Fibroblast of mammary gland (primary cell): ENCODE measurements around the gene ZNF445.

Experiments used
- DNase-seq: peaks from one replicate; pipeline ENCODE4 v3.0.0-alpha.2; 2010; ENCODE audit warnings: low read depth
- H3K4me3 ChIP-seq: 2 replicates; pipeline ENCODE4 v1.5.1; 2011; ENCODE audit warnings: low read depth, mild to moderate bottlenecking, low read length, moderate library complexity; ENCODE audit not compliant: control insufficient read depth
- TF ChIP-seq, protein P1 (sequence below): conservative IDR thresholded peaks from 2 replicates; pipeline ENCODE4 v1.5.1; 2011; ENCODE audit warnings: low read depth, low read length, inconsistent platforms; ENCODE audit not compliant: control insufficient read depth, insufficient read depth

ZNF445 gene

DNA sequence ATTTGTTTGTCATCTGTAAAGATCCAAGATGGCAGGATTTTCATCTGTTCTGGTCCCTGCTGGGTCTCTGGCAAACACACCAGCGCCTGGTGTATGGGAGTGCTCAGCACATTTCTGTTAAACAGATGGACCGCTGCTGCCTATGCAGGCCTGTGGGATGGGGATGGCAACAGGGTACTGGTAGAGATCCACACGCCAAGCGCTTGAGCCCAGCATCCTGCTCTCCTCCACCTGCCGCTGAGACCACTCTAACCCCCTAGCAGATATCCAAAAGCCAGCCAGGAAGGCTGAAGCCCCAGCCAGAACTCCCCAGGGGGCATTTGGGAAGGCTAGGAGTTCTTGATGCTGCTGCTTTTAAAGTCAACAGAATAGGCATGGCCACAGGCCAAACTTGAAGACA lies 31.7 kb downstream of the ZNF445 start:
- DNase-seq, result no peak
- no peak overlapping the region for H3K4me3 ChIP-seq
- TF ChIP-seq, protein P1, sequence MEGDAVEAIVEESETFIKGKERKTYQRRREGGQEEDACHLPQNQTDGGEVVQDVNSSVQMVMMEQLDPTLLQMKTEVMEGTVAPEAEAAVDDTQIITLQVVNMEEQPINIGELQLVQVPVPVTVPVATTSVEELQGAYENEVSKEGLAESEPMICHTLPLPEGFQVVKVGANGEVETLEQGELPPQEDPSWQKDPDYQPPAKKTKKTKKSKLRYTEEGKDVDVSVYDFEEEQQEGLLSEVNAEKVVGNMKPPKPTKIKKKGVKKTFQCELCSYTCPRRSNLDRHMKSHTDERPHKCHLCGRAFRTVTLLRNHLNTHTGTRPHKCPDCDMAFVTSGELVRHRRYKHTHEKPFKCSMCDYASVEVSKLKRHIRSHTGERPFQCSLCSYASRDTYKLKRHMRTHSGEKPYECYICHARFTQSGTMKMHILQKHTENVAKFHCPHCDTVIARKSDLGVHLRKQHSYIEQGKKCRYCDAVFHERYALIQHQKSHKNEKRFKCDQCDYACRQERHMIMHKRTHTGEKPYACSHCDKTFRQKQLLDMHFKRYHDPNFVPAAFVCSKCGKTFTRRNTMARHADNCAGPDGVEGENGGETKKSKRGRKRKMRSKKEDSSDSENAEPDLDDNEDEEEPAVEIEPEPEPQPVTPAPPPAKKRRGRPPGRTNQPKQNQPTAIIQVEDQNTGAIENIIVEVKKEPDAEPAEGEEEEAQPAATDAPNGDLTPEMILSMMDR, result no peak

DNA sequence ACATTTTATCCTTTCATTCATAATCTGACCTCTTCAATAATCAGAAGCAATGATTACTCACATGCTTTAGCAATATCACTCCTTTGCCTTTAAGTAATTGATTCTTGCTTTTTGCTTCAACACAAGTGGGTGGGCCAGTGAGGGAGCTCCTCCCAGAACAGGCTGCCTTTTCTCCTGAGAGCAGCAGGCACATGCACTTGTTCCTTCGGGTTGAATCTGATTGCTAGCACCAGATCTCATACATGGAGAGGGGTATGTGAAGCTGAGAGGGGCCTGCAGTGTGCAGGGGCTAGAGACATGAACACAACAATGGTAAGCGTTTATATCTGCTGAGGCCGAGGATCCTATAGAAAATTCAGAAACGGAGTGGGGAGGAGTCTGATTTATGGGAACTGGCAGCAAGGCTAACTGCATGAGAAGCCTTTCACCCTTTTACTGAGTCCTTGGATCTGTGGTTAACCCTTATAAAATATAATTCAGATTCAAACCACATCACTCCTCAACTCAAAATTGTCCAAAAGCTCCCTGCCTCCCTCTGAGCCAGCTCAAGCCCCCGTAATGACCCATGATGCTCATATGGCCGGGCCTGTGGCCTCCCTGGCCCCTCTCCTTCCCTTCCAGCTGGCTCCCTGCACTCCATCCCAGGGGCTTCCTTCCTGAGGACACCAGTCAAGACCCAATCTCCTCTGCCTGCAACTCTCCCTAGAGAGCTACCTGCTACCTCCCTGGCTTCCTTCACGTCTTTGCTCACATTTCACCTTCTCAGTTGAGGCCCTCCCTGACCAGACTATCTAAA lies 32.4 kb downstream of the ZNF445 start:
- H3K4me3 ChIP-seq, result no peak overlapping the region
- DNase-seq, result no peak
- TF ChIP-seq, protein P1, result no peak

DNA sequence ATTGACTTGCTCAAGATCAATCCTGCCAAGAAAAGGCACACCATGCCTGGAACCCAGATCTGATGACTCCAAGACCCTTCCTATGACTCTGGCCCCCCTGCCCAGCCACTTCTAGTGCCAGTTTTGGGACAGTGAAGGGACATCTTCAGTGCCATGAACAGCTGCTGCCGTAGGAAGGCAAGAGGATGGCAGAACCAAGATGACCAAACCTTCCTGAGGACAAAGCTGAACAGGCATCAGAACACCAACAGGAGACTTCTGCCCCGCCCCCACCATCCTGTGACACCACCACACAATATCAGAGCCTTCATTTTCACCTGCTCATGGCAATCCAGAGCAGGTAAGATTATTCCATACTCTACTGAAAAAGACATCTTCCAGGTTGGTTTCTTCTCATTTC lies 33.0 kb downstream of the ZNF445 start:
- TF ChIP-seq, protein P1, result no peak
- DNase-seq, result no peak
- H3K4me3 ChIP-seq, result no peak overlapping the region

DNA sequence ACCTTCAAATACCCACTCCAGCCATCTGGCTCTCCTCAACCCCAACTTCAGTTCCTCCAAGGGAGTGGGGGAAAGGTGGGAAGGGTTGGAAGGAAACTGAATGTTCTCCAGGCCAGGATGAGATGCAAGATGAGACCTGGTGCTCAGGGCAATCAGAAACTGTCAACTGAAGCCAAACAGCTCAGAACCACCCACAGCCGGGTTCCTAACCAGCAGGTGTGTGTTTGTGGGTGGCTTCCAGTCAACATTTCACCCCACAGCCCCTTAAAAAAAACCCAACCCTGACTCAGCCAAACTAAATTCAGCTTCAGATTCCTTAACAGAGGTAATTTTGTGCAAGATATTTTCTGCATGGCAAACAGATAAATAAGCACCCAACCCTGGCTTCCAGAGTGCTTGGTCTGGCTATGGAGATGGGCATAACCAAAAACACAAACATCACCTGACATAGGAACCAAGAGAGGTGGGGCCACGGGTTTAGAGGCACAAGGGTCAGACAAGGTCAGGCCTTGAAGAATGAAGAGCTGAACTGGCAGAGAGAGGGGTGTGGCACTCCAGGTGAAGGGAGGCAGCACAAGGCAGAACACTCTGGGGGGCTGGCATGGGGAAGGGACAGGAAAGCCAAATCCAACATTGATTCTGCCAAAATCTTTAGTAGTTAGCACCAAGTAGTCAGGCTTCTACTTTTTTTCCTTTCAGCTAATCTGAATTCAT lies 34.7 kb downstream of the ZNF445 start:
- TF ChIP-seq, protein P1, result no peak
- no peak for DNase-seq
- H3K4me3 ChIP-seq, result no peak overlapping the region

DNA sequence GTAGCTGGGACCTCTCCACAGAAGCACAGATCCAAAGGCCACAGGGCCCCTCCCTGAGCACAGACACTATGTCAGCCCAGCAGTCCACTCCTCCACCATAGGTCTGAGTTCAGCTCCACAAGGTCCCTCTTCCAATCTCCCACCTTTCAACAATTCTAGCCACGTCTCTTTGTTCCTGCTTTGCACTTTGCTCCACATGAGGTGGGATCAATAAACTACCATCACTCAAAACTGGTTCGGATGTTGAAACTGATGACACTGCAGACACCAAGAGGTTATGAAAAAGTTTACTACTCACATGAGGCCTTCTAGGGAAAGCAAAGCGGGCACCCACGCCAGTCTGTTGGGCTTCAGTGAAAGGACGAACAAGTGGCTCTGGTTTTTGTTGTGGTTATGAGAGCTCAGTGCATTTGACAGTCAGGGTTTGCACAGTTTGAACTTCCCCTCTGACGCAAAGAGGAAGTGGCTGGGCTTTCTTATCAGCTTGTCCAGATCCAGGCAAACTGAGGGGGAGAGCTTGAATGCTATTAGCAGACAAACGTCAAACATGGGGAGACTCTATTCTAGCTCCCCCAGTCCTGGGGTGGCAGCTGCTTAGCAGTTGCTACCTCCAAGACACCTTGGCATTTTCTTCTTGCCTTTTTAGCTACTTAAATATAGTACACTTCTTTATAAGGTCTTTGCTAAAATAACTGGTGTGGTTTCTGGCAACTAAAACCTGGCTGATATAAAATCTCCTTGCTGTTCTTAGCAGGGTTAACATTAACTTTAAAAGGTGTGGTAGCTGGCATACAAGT lies 37.8 kb downstream of the ZNF445 start:
- TF ChIP-seq, protein P1, result no peak
- DNase-seq, result peak; percentile 87
- no peak overlapping the region for H3K4me3 ChIP-seq

DNA sequence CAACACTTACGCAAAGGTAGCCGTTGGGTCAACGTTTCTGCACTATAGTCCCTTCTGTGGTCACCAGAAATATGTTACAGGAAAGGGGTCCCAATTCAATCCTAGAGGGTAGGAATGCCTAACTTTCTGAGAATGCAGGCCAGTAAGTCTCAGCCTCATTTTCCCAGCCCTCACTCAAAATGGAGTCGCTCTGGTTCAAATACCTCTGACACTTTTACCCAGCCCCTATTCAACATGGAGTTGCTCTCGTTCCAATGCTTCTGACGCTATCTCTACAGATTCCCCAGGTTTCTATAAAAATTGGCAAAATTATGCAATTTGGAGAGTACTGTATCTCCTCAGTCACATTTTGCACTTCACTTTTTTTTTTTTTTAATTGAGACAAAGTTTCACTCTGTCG lies 39.7 kb downstream of the ZNF445 start:
- DNase-seq, result no peak
- TF ChIP-seq, protein P1, result no peak
- H3K4me3 ChIP-seq, result no peak overlapping the region
